H1 (cell line): ENCODE data around the gene GNG7. TPM values are rescaled to one million over a fixed set of nuclear protein-coding genes. Genes with fewer than 3 reads are reported as not detected.
"Not testable (repeated sequence)": the region's sequence is repeated elsewhere in the genome, so short reads cannot be mapped to it uniquely, and the experiment has no call there.

Source experiments
- CTCF ChIA-PET: fragments of 300-600 bp; sonication (Branson Sonifier 250); formaldehyde crosslinking; loops from one replicate; lab custom pipeline; 2021; ENCODE audit not compliant: partially characterized antibody; lab: Charles Lee
- POLR2A ChIA-PET: fragments of 300-600 bp; sonication (Branson Sonifier 250); formaldehyde crosslinking; loops from one replicate; lab custom pipeline; 2021; ENCODE audit warnings: inconsistent platforms; ENCODE audit not compliant: partially characterized antibody; lab: Charles Lee
- DNase-seq, 2 experiments: peaks; one replicate each; pipeline versions ENCODE4 v3.0.0 to v3.0.0-alpha.2; 2010 to 2022; ENCODE audit warnings: low spot score in 2 of 2, low read depth in 1 of 2, mixed read lengths in 1 of 2
- FAIRE-seq: peaks from 2 replicates; lab custom pipeline; 2011; peaks lifted over from hg19 to GRCh38; lab: Jason Lieb, UNC
- H2AFZ ChIP-seq: 2 replicates; pipeline ENCODE4 v1.8.1; 2012; ENCODE audit warnings: low read length, inconsistent platforms
- H2AK5ac ChIP-seq: 2 replicates; pipeline ENCODE4 v1.6.1; 2013; ENCODE audit warnings: low read depth, low read length
- H2BK120ac ChIP-seq: replicated peaks from 2 replicates; pipeline ENCODE3; 2013; ENCODE audit warnings: low read depth, low read length, inconsistent platforms
- H2BK12ac ChIP-seq: 2 replicates; pipeline ENCODE4 v1.6.1; 2013; ENCODE audit warnings: low read depth, low read length
- H2BK15ac ChIP-seq: 2 replicates; pipeline ENCODE4 v1.6.1; 2013; ENCODE audit warnings: low read length
- H2BK20ac ChIP-seq: 2 replicates; pipeline ENCODE4 v1.6.1; 2013; ENCODE audit warnings: low read length
- H2BK5ac ChIP-seq: 2 replicates; pipeline ENCODE4 v1.6.1; 2013; ENCODE audit warnings: low read depth, low read length
- H3K14ac ChIP-seq: 2 replicates; pipeline ENCODE4 v1.6.1; 2013; ENCODE audit warnings: inconsistent platforms; ENCODE audit not compliant: insufficient read length
- H3K18ac ChIP-seq: 2 replicates; pipeline ENCODE4 v1.6.1; 2013; ENCODE audit warnings: low read length; ENCODE audit errors: extremely low read depth
- H3K23ac ChIP-seq: 2 replicates; pipeline ENCODE4 v1.6.1; 2013; ENCODE audit warnings: inconsistent platforms; ENCODE audit not compliant: insufficient read length
- H3K23me2 ChIP-seq: 2 replicates; pipeline ENCODE4 v1.6.1; 2013; ENCODE audit warnings: low read depth, low read length
- H3K27ac ChIP-seq: 2 replicates; pipeline ENCODE4 v1.6.1; 2011; ENCODE audit warnings: low read depth, low read length, inconsistent platforms
- H3K27me3 ChIP-seq, 4 experiments: replicated peaks in 1 of 4; 1 replicate in 1 of 4; 2 replicates in 3 of 4; pipeline versions ENCODE4 v1.6.1 to v1.8.1; 2011 to 2013; ENCODE audit warnings: low read length in 3 of 4, mild to moderate bottlenecking in 3 of 4, inconsistent platforms in 2 of 4, mixed read lengths in 2 of 4, moderate library complexity in 1 of 4; ENCODE audit not compliant: control insufficient read depth in 3 of 4, insufficient read depth in 3 of 4; ENCODE audit errors: extremely low read depth in 1 of 4
- H3K36me3 ChIP-seq, 4 experiments: 2 replicates each; pipeline versions ENCODE4 v1.6.1 to v1.8.1; 2011 to 2013; ENCODE audit warnings: mild to moderate bottlenecking in 4 of 4, low read length in 3 of 4, moderate library complexity in 2 of 4, control low read depth in 1 of 4, inconsistent platforms in 1 of 4; ENCODE audit not compliant: insufficient read depth in 4 of 4, control insufficient read depth in 2 of 4
- H3K4ac ChIP-seq: replicated peaks from 2 replicates; pipeline ENCODE3; 2013; ENCODE audit warnings: low read length, low read depth, mixed read lengths, inconsistent platforms; ENCODE audit not compliant: insufficient read length
- H3K4me1 ChIP-seq, 4 experiments: replicated peaks in 1 of 4; 1 replicate in 1 of 4; 2 replicates in 3 of 4; pipeline versions ENCODE4 v1.6.1 to v1.8.1; 2011 to 2013; ENCODE audit warnings: low read length in 3 of 4, inconsistent platforms in 2 of 4, mixed read lengths in 1 of 4; ENCODE audit not compliant: insufficient read depth in 4 of 4, control insufficient read depth in 3 of 4
- H3K4me2 ChIP-seq, 2 experiments: 2 replicates each; pipeline versions ENCODE4 v1.6.1 to v1.8.1; 2011 to 2013; ENCODE audit warnings: low read depth in 2 of 2, low read length in 2 of 2, control low read depth in 1 of 2, inconsistent platforms in 1 of 2, mild to moderate bottlenecking in 1 of 2; ENCODE audit not compliant: insufficient read depth in 1 of 2
- H3K4me3 ChIP-seq, 4 experiments: fragments of 200-600, 300-600 bp in 1 of 4; sonication (generic), shearing (Covaris generic), sonication (Bioruptor Twin) in 1 of 4; 2 replicates each; pipeline versions ENCODE4 v1.5.1 to v1.8.1; 2011 to 2016; ENCODE audit warnings: low read length in 4 of 4, low read depth in 3 of 4, control low read depth in 2 of 4, inconsistent platforms in 2 of 4, mild to moderate bottlenecking in 2 of 4, mixed read lengths in 1 of 4, moderate library complexity in 1 of 4; ENCODE audit not compliant: insufficient read depth in 2 of 4; ENCODE audit errors: extremely low read depth in 1 of 4
- H3K56ac ChIP-seq: replicated peaks from 2 replicates; pipeline ENCODE3; 2013; ENCODE audit warnings: low read depth, mild to moderate bottlenecking, mixed read lengths, low read length, inconsistent platforms; ENCODE audit not compliant: insufficient read length
- H3K79me1 ChIP-seq: 2 replicates; pipeline ENCODE4 v1.6.1; 2013; ENCODE audit warnings: low read depth, low read length, control low read depth
- H3K79me2 ChIP-seq, 2 experiments: 2 replicates each; pipeline versions ENCODE4 v1.6.1 to v1.8.1; 2012 to 2013; ENCODE audit warnings: low read length in 2 of 2, mild to moderate bottlenecking in 2 of 2, inconsistent platforms in 1 of 2; ENCODE audit not compliant: insufficient read depth in 2 of 2, control insufficient read depth in 1 of 2
- H3K9ac ChIP-seq, 4 experiments: replicated peaks in 1 of 4; 1 replicate in 1 of 4; 2 replicates in 3 of 4; pipeline versions ENCODE4 v1.6.1 to v1.8.1; 2011 to 2013; ENCODE audit warnings: low read depth in 3 of 4, low read length in 3 of 4, control low read depth in 2 of 4, mild to moderate bottlenecking in 2 of 4, moderate library complexity in 2 of 4, inconsistent platforms in 1 of 4; ENCODE audit errors: extremely low read depth in 1 of 4
- H3K9me3 ChIP-seq, 2 experiments: 2 replicates each; pipeline versions ENCODE4 v1.6.1 to v1.8.1; 2012 to 2013; ENCODE audit warnings: mild to moderate bottlenecking in 2 of 2, moderate library complexity in 2 of 2, control low read depth in 1 of 2, inconsistent platforms in 1 of 2, low read depth in 1 of 2, low read length in 1 of 2, mixed read lengths in 1 of 2; ENCODE audit not compliant: insufficient read depth in 2 of 2
- H4K20me1 ChIP-seq, 2 experiments: replicated peaks in 1 of 2; 2 replicates each; pipeline versions ENCODE3 to v1.8.1; 2011 to 2013; ENCODE audit warnings: inconsistent platforms in 2 of 2, low read length in 2 of 2, mild to moderate bottlenecking in 1 of 2; ENCODE audit not compliant: insufficient read depth in 2 of 2, control insufficient read depth in 1 of 2
- H4K5ac ChIP-seq: 2 replicates; pipeline ENCODE4 v1.6.1; 2013; ENCODE audit warnings: low read length, low read depth, mixed read lengths, inconsistent platforms; ENCODE audit not compliant: insufficient read length
- H4K8ac ChIP-seq: 2 replicates; pipeline ENCODE4 v1.8.0; 2013; ENCODE audit warnings: mild to moderate bottlenecking, moderate library complexity, low read length, inconsistent platforms; ENCODE audit not compliant: insufficient read depth; ENCODE audit errors: extremely low read depth
- H4K91ac ChIP-seq: replicated peaks from 2 replicates; pipeline ENCODE3; 2013; ENCODE audit warnings: low read length, mixed read lengths, inconsistent platforms; ENCODE audit not compliant: insufficient read length
- CEBPB ChIP-seq: IDR thresholded peaks from 2 replicates; pipeline ENCODE4 v1.6.1; 2012; ENCODE audit warnings: low read depth, low read length
- RBBP5 ChIP-seq: IDR thresholded peaks from 2 replicates; pipeline ENCODE4 v1.7.1; 2012; ENCODE audit warnings: low read depth, mild to moderate bottlenecking, inconsistent platforms, low read length, moderate library complexity, borderline replicate concordance
- TEAD4 ChIP-seq: IDR thresholded peaks from 2 replicates; pipeline ENCODE4 v1.6.1; 2012; ENCODE audit warnings: low read depth, low read length, inconsistent platforms, mixed read lengths
- YY1 ChIP-seq: IDR thresholded peaks from 2 replicates; pipeline ENCODE4 v1.6.1; 2011; ENCODE audit warnings: low read depth, mild to moderate bottlenecking, low read length
- WGBS, 2 experiments: shearing (Covaris generic) in 1 of 2; methylation state at CpG; one replicate each; pipeline versions ENCODE4 v1.1.6 to v1.1.7; 2013 to 2015; ENCODE audit warnings: low lambda C conversion rate in 2 of 2, mixed read lengths in 2 of 2, inconsistent platforms in 1 of 2, low coverage in 1 of 2, missing lambda C conversion rate in 1 of 2; ENCODE audit not compliant: insufficient replicate concordance in 2 of 2, insufficient coverage in 1 of 2, insufficient read length in 1 of 2; ENCODE audit errors: extremely low coverage in 1 of 2, missing lambda C conversion rate in 1 of 2; 5-methylcytosine and 5-hydroxymethylcytosine counted together
- polyA plus RNA-seq, 7 experiments: library from polyadenylated mRNA; depleted of rRNA in 3 of 7; stranded (reverse) in 5 of 7; unstranded in 2 of 7; fragments of >200 nt in 5 of 7; fragments of 200-250 nt in 2 of 7; gene quantifications; 1 replicate in 5 of 7; 2 replicates in 1 of 7; 4 replicates in 1 of 7; pipeline versions ENCODE4 v1.2.1 to v1.2.3, GENCODE V29; 2011 to 2013; ENCODE audit warnings: missing spikeins in 2 of 7, mixed read lengths in 2 of 7
- total RNA-seq: library from RNA; stranded (reverse); fragmentation: NEBNext Ultra II Directional; extraction: Animal tissue kit (Norgen Biotek cat#: 25700); gene quantifications from 2 replicates; pipeline ENCODE4 v1.2.1, GENCODE V29; 2021

GNG7 gene
- total and polyA plus RNA-seq, 2 of the 8 experiments (the other 6 are each of a cell fraction or from before 2014, with no cell fraction given) = 2.8 to 7.8 TPM

DNA sequence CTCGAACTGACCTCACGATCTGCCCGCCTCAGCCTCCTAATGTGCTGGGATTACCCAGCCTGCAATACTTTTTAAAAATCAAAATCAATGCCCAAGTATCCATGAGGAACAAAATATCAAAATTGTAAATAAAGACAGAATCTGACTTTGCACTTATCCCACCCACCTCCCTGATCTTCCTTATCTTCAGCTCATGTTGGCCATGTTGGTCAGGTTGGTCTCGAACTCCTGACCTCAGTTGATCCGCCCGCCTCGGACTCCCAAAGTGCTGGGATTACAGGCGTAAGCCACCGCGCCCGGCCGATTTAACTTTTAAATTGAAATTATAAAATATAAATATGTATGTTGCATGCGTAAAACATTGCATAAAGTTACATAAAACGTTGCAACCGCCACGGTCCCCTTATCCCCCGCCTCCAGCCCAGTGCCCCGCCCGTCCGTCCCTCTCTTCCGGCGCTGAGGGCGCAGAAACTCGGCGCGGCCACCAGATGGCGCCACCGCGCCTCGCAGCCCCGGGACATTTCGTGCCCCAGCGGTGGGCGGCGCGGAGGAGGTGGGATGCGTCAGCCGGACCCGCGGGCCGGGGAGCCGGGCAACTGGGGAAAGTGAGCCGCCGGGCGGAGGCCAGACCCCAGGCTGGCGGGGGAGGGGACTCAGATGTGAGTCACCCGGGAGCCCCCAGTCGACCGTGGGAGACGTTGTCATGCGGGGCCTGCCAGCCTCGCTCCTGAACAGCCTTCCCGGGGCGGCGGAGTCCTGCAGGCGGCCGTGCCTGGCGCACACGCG, 228.1 kb downstream of the GNG7 start (continued):
- TF ChIP-seq YY1 (0 out of 2 replicates have a peak, but pooled peaks have one; percentile 20), TEAD4 (0 out of 2 replicates have a peak, but pooled peaks have one; percentile 8), CEBPB (no peak), RBBP5 (no peak)

DNA sequence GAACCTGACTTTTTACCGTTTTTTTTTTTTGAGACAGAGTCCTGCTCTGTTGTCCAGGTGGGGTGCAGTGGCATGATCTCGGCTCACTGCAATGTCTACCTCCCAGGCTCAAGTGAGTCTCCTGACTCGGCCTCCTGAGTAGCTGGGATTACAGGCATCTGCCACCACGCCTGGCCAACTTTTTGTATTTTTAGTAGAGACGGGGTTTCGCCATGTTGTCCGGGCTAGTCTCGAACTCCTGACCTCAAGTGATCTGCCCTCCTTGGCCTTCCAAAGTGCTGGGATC, 232.6 kb downstream of the GNG7 start:
- peak overlapping the region; percentile 69; the same call in 1 of the 2 replicates for H4K8ac ChIP-seq
- H3K4me2 ChIP-seq, H3K14ac ChIP-seq, H3K79me2 ChIP-seq, H4K5ac ChIP-seq, H3K9me3 ChIP-seq, H4K20me1 ChIP-seq, H2AK5ac ChIP-seq, H3K23me2 ChIP-seq, H3K4me1 ChIP-seq, H2BK15ac ChIP-seq, H2BK20ac ChIP-seq, DNase-seq, H4K91ac ChIP-seq, H2BK5ac ChIP-seq, H3K79me1 ChIP-seq, H3K4me3 ChIP-seq, H3K56ac ChIP-seq, FAIRE-seq, H3K23ac ChIP-seq, H2AFZ ChIP-seq, H3K9ac ChIP-seq, H3K27me3 ChIP-seq, H3K4ac ChIP-seq, H3K27ac ChIP-seq, H3K18ac ChIP-seq, H3K36me3 ChIP-seq, H2BK120ac ChIP-seq: not testable (repeated sequence)
- CTCF ChIA-PET = interaction anchor here (1.3 to 12.9 kb wide), 4 partner anchors 76 to 166 kb away, joined by 3 to 133 read pairs (median 28); no protein-coding TSS in a partner anchor
- H2BK12ac ChIP-seq = 0 out of 2 replicates have a peak overlapping the region, but pooled peaks have one; percentile 91
- POLR2A ChIA-PET = interaction anchor here (1.1 to 1.2 kb wide), 3 partner anchors 8 to 312 kb away, joined by 3 to 4 read pairs (median 3); partner anchors contain the start of gene TIMM13
- 85% methylated on average over 8 of the region's 8 CpGs; no CpG with 5 or more reads in 1 of the 2 experiments for WGBS, 2 experiments
